Thoracic aorta (tissue), 2 donors: Measurements from ENCODE around the gene VIPR2. TPM values are rescaled to one million over a fixed set of nuclear protein-coding genes. Genes with fewer than 3 reads are reported as not detected.

ENCODE experiments used
- ATAC-seq: fragments of 150-250 bp; one replicate; pipeline ENCODE4 v1.8.0; 2017; ENCODE audit warnings: low read depth; ENCODE audit not compliant: insufficient number of reproducible peaks, low FRiP score
- DNase-seq: peaks from one replicate; pipeline ENCODE4 v3.0.0-alpha.2; 2020; ENCODE audit warnings: low spot score
- H3K27ac ChIP-seq, 2 donors: fragments of 200-600 bp; sonication (generic); 1 replicate in 1 of 2; 2 replicates in 1 of 2; pipeline ENCODE4 v1.5.1; 2016; ENCODE audit warnings: mild to moderate bottlenecking in 2 of 2, moderate library complexity in 2 of 2
- H3K27me3 ChIP-seq: fragments of 200-600 bp; sonication (generic); replicated peaks from 2 replicates; pipeline ENCODE4 v1.6.0; 2016; ENCODE audit warnings: mild to moderate bottlenecking; ENCODE audit not compliant: insufficient read depth
- H3K36me3 ChIP-seq: fragments of 200-600 bp; sonication (generic); one replicate; pipeline ENCODE4 v1.5.1; 2016
- H3K4me1 ChIP-seq, 2 donors: fragments of 200-600 bp; sonication (generic); 1 replicate in 1 of 2; 2 replicates in 1 of 2; pipeline versions ENCODE4 v1.5.1 to v1.6.0; 2016; ENCODE audit warnings: low read depth in 2 of 2, mild to moderate bottlenecking in 1 of 2; ENCODE audit not compliant: control insufficient read depth in 1 of 2
- H3K4me3 ChIP-seq: fragments of 200-600 bp; sonication (generic); 2 replicates; pipeline ENCODE4 v1.5.1; 2016; ENCODE audit warnings: mild to moderate bottlenecking
- H3K9me3 ChIP-seq: fragments of 200-600 bp; sonication (generic); 2 replicates; pipeline ENCODE4 v1.5.1; 2016
- CTCF ChIP-seq: fragments of 200-600 bp; sonication (generic); IDR thresholded peaks from one replicate; pipeline ENCODE4 v1.5.1; 2019; ENCODE audit warnings: antibody characterized with exemption
- total RNA-seq, 2 donors: library from RNA; depleted of rRNA; stranded (reverse); fragments of >200 nt; gene quantifications; one replicate each; pipeline versions ENCODE4 v1.1.0 to v1.2.3, GENCODE V29; 2016

Gene VIPR2
- total RNA-seq, 2 donors from 2014 or later, result 18.3 to 29.5 TPM

DNA sequence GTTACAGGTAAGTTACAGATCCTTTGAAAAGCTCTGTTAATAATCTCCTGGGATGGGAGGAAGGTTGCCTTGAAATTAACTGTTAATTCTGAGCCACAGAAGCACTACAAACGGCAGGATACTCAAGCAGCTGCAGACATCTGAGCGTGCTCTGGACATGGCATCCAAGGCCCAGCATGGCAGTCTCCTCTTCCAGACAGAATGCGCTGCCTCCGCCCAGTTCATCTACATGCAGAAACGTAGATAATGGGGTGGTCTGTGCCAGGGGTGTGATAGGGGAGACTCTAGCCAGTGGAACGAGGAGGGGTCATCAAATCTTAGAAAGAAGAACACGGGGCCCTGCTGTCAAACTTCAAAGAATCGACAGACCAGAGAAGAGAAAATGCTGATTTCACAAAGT is 13.8 kb downstream of the VIPR2 start:
- Histone ChIP-seq H3K4me1 (peaks cover 4 to 8% of the 10 kb centered on the region in 2 donors), H3K27me3 (no peaks in the 10 kb centered on the region), H3K27ac (no peak overlapping the region), H3K4me3 (no peak overlapping the region), H3K9me3 (no peaks in the 10 kb centered on the region), H3K36me3 (no peaks in the 10 kb centered on the region)
- ATAC-seq (no peak), DNase-seq (no peak)
- no peak for TF ChIP-seq CTCF

DNA sequence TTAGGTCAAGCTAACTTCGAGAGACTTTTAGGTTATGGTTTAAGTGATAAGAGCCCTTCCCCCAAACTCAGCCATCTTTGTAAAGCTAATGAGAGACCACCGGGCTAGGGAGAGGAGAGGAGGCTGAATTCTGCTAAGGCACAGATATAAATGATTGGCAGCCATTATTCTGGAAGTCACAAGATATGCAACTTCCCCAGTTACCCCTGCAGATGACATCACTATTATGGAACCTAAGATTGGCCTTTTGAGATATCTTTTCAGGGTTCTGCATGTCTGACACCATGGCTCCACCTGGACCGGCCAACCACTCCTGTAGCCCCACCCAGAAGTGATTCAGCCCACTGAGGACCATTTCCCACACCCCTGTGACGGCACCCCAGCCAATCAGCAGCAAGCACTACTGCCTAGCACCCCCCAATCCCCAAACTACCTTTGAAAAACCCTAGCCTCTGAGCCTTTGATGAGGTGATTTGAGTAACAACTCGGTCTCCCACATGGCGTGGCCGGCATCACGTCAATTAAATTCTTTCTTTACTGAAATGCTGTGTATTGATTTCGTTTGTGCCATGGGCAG is 14.4 kb downstream of the VIPR2 start:
- Histone ChIP-seq H3K4me3 (no peak overlapping the region), H3K36me3 (no peaks in the 10 kb centered on the region), H3K4me1 (peaks cover 4 to 8% of the 10 kb centered on the region in 2 donors), H3K9me3 (no peaks in the 10 kb centered on the region), H3K27me3 (no peaks in the 10 kb centered on the region), H3K27ac (no peak overlapping the region)
- DNase-seq (no peak), ATAC-seq (no peak)
- no peak for TF ChIP-seq CTCF

DNA sequence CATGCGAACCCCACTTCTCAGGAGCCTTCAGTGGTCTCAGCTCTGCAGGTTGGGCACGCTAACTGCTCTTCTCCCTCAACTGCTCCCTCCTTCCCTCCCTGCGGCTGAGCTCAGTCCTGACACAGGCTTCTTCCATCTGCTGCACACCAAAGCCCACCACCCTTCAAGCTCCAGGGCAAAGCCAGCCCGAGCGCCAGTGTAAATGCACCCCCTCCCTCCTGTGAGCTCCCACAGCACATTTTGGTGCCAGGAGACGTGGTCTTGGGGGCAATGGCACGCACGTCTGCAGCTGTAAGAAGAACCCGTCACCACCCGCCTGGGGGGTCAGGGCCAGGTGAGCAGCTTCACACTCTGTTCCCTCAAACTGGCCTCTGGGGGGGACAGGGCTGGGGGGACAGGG is 15.9 kb downstream of the VIPR2 start:
- Histone ChIP-seq H3K27ac (no peak overlapping the region), H3K4me1 (peaks cover 0 to 1% of the 10 kb centered on the region in 2 donors), H3K27me3 (no peaks in the 10 kb centered on the region), H3K9me3 (no peaks in the 10 kb centered on the region), H3K36me3 (no peaks in the 10 kb centered on the region), H3K4me3 (no peak overlapping the region)
- DNase-seq (no peak), ATAC-seq (no peak)
- TF ChIP-seq CTCF, result no peak

DNA sequence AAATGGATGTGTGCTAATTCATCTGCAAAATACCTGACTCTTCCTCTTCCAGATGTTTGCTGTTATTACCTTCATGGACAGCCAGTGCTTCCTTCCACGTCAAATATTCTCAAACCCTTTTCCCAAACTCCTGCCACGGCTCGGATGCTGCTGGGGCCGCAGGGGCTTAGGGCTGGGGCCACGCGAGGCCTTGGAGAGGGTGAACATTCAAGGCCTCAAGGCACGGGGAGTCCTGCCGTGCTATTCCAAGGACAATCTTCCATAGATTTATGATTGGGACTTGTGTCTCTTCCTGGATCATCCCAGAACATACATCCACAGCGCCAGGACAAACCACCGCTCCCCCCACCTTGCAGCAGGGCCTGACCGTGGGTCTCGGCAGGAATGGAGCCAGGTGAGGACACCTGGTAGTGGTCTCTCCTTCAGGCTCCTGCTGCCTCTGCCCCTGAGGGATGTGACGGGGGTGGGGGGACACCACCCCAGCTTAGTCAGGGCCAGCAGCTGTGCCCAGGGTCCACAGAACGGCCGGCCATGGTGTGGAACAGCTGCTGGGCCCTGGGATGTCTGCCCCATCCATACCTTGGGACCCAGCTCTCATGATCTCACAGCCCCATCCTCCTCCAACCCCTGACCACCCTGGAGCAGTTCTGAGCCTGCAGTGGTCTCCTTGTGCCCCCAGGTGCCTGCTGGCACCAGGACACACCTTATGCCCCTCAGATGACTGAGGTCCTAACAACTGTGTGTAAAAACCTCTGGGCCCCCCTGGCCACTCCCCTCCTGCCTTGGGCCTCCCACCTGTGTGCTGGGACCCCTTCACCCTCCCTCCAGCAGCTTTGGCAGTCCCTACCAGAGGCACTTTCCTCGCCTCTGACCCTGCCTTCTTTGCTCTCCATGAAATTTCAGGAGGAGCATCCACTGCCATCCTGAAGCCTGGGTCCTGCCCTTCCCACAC is 16.7 kb downstream of the VIPR2 start:
- TF ChIP-seq CTCF, result no peak
- no peak overlapping the region for H3K4me3 ChIP-seq
- no peaks in the 10 kb centered on the region for H3K9me3 ChIP-seq
- H3K4me1 ChIP-seq, result no peaks in the 10 kb centered on the region
- H3K27me3 ChIP-seq, result no peaks in the 10 kb centered on the region
- ATAC-seq, result no peak
- no peak for DNase-seq
- no peaks in the 10 kb centered on the region for H3K36me3 ChIP-seq
- no peak overlapping the region for H3K27ac ChIP-seq
